Muscle layer of duodenum (tissue), 2 donors: ENCODE results near the gene IST1.

Experiments
- H3K27ac ChIP-seq: one replicate; pipeline ENCODE4 v1.7.0; 2013; ENCODE audit warnings: mild to moderate bottlenecking, low read length
- H3K27me3 ChIP-seq: one replicate; pipeline ENCODE4 v1.7.0; 2013; ENCODE audit warnings: low read depth, mild to moderate bottlenecking, control low read depth, low read length
- H3K36me3 ChIP-seq, 2 donors: one replicate each; pipeline ENCODE4 v1.7.0; 2013; ENCODE audit warnings: low read length in 2 of 2, control low read depth in 1 of 2, mild to moderate bottlenecking in 1 of 2; ENCODE audit not compliant: insufficient read depth in 2 of 2, control insufficient read depth in 1 of 2
- H3K4me1 ChIP-seq, 2 donors: one replicate each; pipeline ENCODE4 v1.7.0; 2013; ENCODE audit warnings: low read length in 2 of 2, mild to moderate bottlenecking in 2 of 2, control low read depth in 1 of 2, moderate library complexity in 1 of 2; ENCODE audit not compliant: insufficient read depth in 2 of 2, control insufficient read depth in 1 of 2
- H3K4me3 ChIP-seq, 2 donors: one replicate each; pipeline ENCODE4 v1.7.0; 2013; ENCODE audit warnings: low read length in 2 of 2, low read depth in 1 of 2, mild to moderate bottlenecking in 1 of 2
- H3K9me3 ChIP-seq, 2 donors: one replicate each; pipeline ENCODE4 v1.7.0; 2013; ENCODE audit warnings: low read length in 2 of 2, control low read depth in 1 of 2, mild to moderate bottlenecking in 1 of 2; ENCODE audit not compliant: control insufficient read depth in 1 of 2
- donor health status: healthy.

IST1 gene

GRCh38 chr16:71937868-71938510, 42.7 kb downstream of the IST1 start:
- peaks cover 10 to 13% of the 10 kb centered on the region in 2 donors for H3K36me3 ChIP-seq
- H3K9me3 ChIP-seq = no peaks in the 10 kb centered on the region
- peaks cover 0 to 6% of the 10 kb centered on the region in 2 donors for H3K4me1 ChIP-seq
- H3K4me3 ChIP-seq = no peak overlapping the region
- H3K27me3 ChIP-seq = no peaks in the 10 kb centered on the region
- no peak overlapping the region for H3K27ac ChIP-seq

- Histone ChIP-seq H3K27ac (no peak overlapping the region), H3K9me3 (no peaks in the 10 kb centered on the region), H3K4me1 (no peaks in the 10 kb centered on the region), H3K27me3 (no peaks in the 10 kb centered on the region), H3K4me3 (no peak overlapping the region), H3K36me3 (no peaks in the 10 kb centered on the region)
Observed at GRCh38 chr16:71943887-71944286, 48.6 kb downstream of the IST1 start.

- Histone ChIP-seq H3K9me3 (no peaks in the 10 kb centered on the region), H3K36me3 (no peaks in the 10 kb centered on the region), H3K4me3 (no peak overlapping the region), H3K4me1 (no peaks in the 10 kb centered on the region), H3K27me3 (no peaks in the 10 kb centered on the region), H3K27ac (no peak overlapping the region)
Observed at GRCh38 chr16:71945616-71946015, 50.3 kb downstream of the IST1 start.

GRCh38 chr16:71952825-71953224, 57.5 kb downstream of the IST1 start:
- Histone ChIP-seq H3K4me3 (no peak overlapping the region), H3K27me3 (no peaks in the 10 kb centered on the region), H3K27ac (no peak overlapping the region)

GRCh38 chr16:71954180-71954579, 58.8 kb downstream of the IST1 start:
- Histone ChIP-seq H3K36me3 (no peaks in the 10 kb centered on the region), H3K4me1 (no peaks in the 10 kb centered on the region), H3K27me3 (no peaks in the 10 kb centered on the region), H3K4me3 (no peak overlapping the region), H3K27ac (no peak overlapping the region), H3K9me3 (no peaks in the 10 kb centered on the region)

More at GRCh38 chr16:71952825-71953224, 57.5 kb downstream of the IST1 start:
- Histone ChIP-seq H3K36me3 (no peaks in the 10 kb centered on the region), H3K9me3 (no peaks in the 10 kb centered on the region), H3K4me1 (no peaks in the 10 kb centered on the region)

GRCh38 chr16:71954699-71955195, 59.4 kb downstream of the IST1 start:
- no peaks in the 10 kb centered on the region for H3K4me1 ChIP-seq
- no peak overlapping the region for H3K4me3 ChIP-seq
- H3K9me3 ChIP-seq = no peaks in the 10 kb centered on the region
- H3K27me3 ChIP-seq = no peaks in the 10 kb centered on the region
- H3K27ac ChIP-seq = no peak overlapping the region
- H3K36me3 ChIP-seq = no peaks in the 10 kb centered on the region

GRCh38 chr16:71956486-71956885, 61.2 kb downstream of the IST1 start:
- Histone ChIP-seq H3K27ac (no peak overlapping the region), H3K36me3 (no peaks in the 10 kb centered on the region), H3K27me3 (no peaks in the 10 kb centered on the region), H3K4me1 (no peaks in the 10 kb centered on the region), H3K4me3 (no peak overlapping the region), H3K9me3 (no peaks in the 10 kb centered on the region)

- Histone ChIP-seq H3K4me3 (no peak overlapping the region), H3K27me3 (no peaks in the 10 kb centered on the region), H3K36me3 (no peaks in the 10 kb centered on the region)
Observed at GRCh38 chr16:71961066-71962039, 66.0 kb downstream of the IST1 start.

GRCh38 chr16:71963125-71963875, 68.0 kb downstream of the IST1 start:
- Histone ChIP-seq H3K27me3 (no peaks in the 10 kb centered on the region), H3K27ac (no peak overlapping the region), H3K4me1 (no peaks in the 10 kb centered on the region), H3K9me3 (no peaks in the 10 kb centered on the region), H3K36me3 (no peaks in the 10 kb centered on the region), H3K4me3 (no peak overlapping the region)

More at GRCh38 chr16:71961066-71962039, 66.0 kb downstream of the IST1 start:
- H3K27ac ChIP-seq = no peak overlapping the region
- H3K4me1 ChIP-seq = no peaks in the 10 kb centered on the region
- H3K9me3 ChIP-seq = no peaks in the 10 kb centered on the region

- no peaks in the 10 kb centered on the region for H3K9me3 ChIP-seq
- H3K27me3 ChIP-seq = no peaks in the 10 kb centered on the region
- H3K4me1 ChIP-seq = no peaks in the 10 kb centered on the region
- H3K36me3 ChIP-seq = no peaks in the 10 kb centered on the region
- no peak overlapping the region for H3K27ac ChIP-seq
- H3K4me3 ChIP-seq = no peak overlapping the region
Observed at GRCh38 chr16:71965223-71965622, 69.9 kb downstream of the IST1 start.

GRCh38 chr16:71966932-71967331, 71.6 kb downstream of the IST1 start:
- Histone ChIP-seq H3K4me3 (no peak overlapping the region), H3K27me3 (no peaks in the 10 kb centered on the region), H3K36me3 (no peaks in the 10 kb centered on the region)

More at GRCh38 chr16:71966932-71967331, 71.6 kb downstream of the IST1 start:
- no peaks in the 10 kb centered on the region for H3K4me1 ChIP-seq
- H3K9me3 ChIP-seq = no peaks in the 10 kb centered on the region
- no peak overlapping the region for H3K27ac ChIP-seq
